Keratinocyte (primary cell): ENCODE measurements around the gene NKD1. TPM values are rescaled to one million over a fixed set of nuclear protein-coding genes. Genes with fewer than 3 reads are reported as not detected.

Source experiments
- DNase-seq: peaks from one replicate; pipeline ENCODE4 v3.0.0-alpha.2; 2011; ENCODE audit warnings: low read depth, missing footprints, low spot score
- FAIRE-seq: peaks from 2 replicates; lab custom pipeline; 2011; peaks lifted over from hg19 to GRCh38; lab: Jason Lieb, UNC
- H2AFZ ChIP-seq: 2 replicates; pipeline ENCODE4 v1.6.0; 2012; ENCODE audit warnings: low read length, control low read depth, inconsistent platforms; ENCODE audit not compliant: control insufficient read depth
- H3K27ac ChIP-seq: 2 replicates; pipeline ENCODE4 v1.5.1; 2011; ENCODE audit warnings: low read length; ENCODE audit not compliant: control insufficient read depth, insufficient read depth
- H3K27me3 ChIP-seq: 3 replicates; pipeline ENCODE4 v1.6.0; 2011; ENCODE audit warnings: low read length; ENCODE audit not compliant: control insufficient read depth, insufficient read depth; ENCODE audit errors: extremely low read depth
- H3K36me3 ChIP-seq, 2 experiments: 2 replicates in 1 of 2; 3 replicates in 1 of 2; pipeline ENCODE4 v1.5.1; 2011; ENCODE audit warnings: low read length in 2 of 2, mild to moderate bottlenecking in 1 of 2; ENCODE audit not compliant: control insufficient read depth in 2 of 2, insufficient read depth in 2 of 2; ENCODE audit errors: extremely low read depth in 1 of 2
- H3K4me1 ChIP-seq: 3 replicates; pipeline ENCODE4 v1.5.1; 2011; ENCODE audit warnings: low read length; ENCODE audit not compliant: control insufficient read depth, insufficient read depth; ENCODE audit errors: extremely low read depth
- H3K4me2 ChIP-seq: 3 replicates; pipeline ENCODE4 v1.6.0; 2011; ENCODE audit warnings: low read depth, low read length; ENCODE audit not compliant: control insufficient read depth, insufficient read depth; ENCODE audit errors: extremely low read depth
- H3K4me3 ChIP-seq, 3 experiments: fragments of 200-600 bp in 1 of 3; sonication (generic) in 1 of 3; 2 replicates in 2 of 3; 3 replicates in 1 of 3; pipeline ENCODE4 v1.5.1; 2011 to 2016; ENCODE audit warnings: low read length in 3 of 3, mild to moderate bottlenecking in 3 of 3, control low read depth in 2 of 3, inconsistent platforms in 1 of 3, low read depth in 1 of 3, mixed read lengths in 1 of 3, mixed run types in 1 of 3, moderate library complexity in 1 of 3; ENCODE audit not compliant: control insufficient read depth in 2 of 3, insufficient read depth in 2 of 3; ENCODE audit errors: extremely low read depth in 1 of 3
- H3K79me2 ChIP-seq: 2 replicates; pipeline ENCODE4 v1.6.0; 2012; ENCODE audit warnings: low read length; ENCODE audit not compliant: control insufficient read depth, insufficient read depth
- H3K9ac ChIP-seq: 3 replicates; pipeline ENCODE4 v1.6.0; 2011; ENCODE audit warnings: low read length; ENCODE audit not compliant: control insufficient read depth, insufficient read depth; ENCODE audit errors: extremely low read depth
- H3K9me1 ChIP-seq: 3 replicates; pipeline ENCODE4 v1.6.0; 2011; ENCODE audit warnings: low read length; ENCODE audit not compliant: control insufficient read depth, insufficient read depth; ENCODE audit errors: extremely low read depth
- H3K9me3 ChIP-seq: 2 replicates; pipeline ENCODE4 v1.5.1; 2012; ENCODE audit warnings: low read depth, low read length; ENCODE audit not compliant: control insufficient read depth
- H4K20me1 ChIP-seq: 3 replicates; pipeline ENCODE4 v1.6.0; 2011; ENCODE audit warnings: low read length; ENCODE audit not compliant: control insufficient read depth, insufficient read depth; ENCODE audit errors: extremely low read depth
- CTCF ChIP-seq, 3 experiments: IDR thresholded peaks in 1 of 3; conservative IDR thresholded peaks in 1 of 3; optimal IDR thresholded peaks in 1 of 3; 2 replicates in 2 of 3; 3 replicates in 1 of 3; pipeline versions ENCODE3 to v1.5.1; 2011; ENCODE audit warnings: low read length in 3 of 3, mild to moderate bottlenecking in 3 of 3, moderate library complexity in 2 of 3, control low read depth in 1 of 3, inconsistent platforms in 1 of 3; ENCODE audit not compliant: insufficient read depth in 2 of 3; ENCODE audit errors: extremely low read depth in 1 of 3
- EZH2 ChIP-seq: IDR thresholded peaks from one replicate; pipeline ENCODE4 v1.6.1; 2012; ENCODE audit warnings: inconsistent platforms, mild to moderate bottlenecking, low read length, moderate library complexity
- dilution Hi-C: fragments of 300-500 bp; cut with MboI; formaldehyde crosslinking; loops from one replicate; pipeline ENCODE4 v1.7.0; 2020; ENCODE audit warnings: low sequenced_read_pairs; ENCODE audit not compliant: extremely low pct_ligation_motif_present
- polyA plus RNA-seq, 5 experiments: library from polyadenylated mRNA; depleted of rRNA in 3 of 5; stranded (reverse) in 3 of 5; stranded (forward) in 1 of 5; unstranded in 1 of 5; fragments of >200 nt; gene quantifications; 1 replicate in 1 of 5; 2 replicates in 3 of 5; 3 replicates in 1 of 5; pipeline versions ENCODE4 v1.2.1 to v1.2.3, GENCODE V29; 2011 to 2012; ENCODE audit warnings: missing spikeins in 2 of 5, low read depth in 1 of 5, low replicate concordance in 1 of 5

The NKD1 gene
- polyA plus RNA-seq, 1 donor (not counting 4 experiments of a cell fraction or from before 2014, with no cell fraction given): 0.62 TPM

- no peak overlapping the region for H3K4me3 ChIP-seq
- H3K9me3 ChIP-seq: no peaks in the 10 kb centered on the region
- H2AFZ ChIP-seq: no peak overlapping the region
- DNase-seq (no peak), FAIRE-seq (no peak)
- no peak overlapping the region for H3K27ac ChIP-seq
- H3K36me3 ChIP-seq: no peaks in the 10 kb centered on the region
- H3K79me2 ChIP-seq: no peaks in the 10 kb centered on the region
- peaks cover 12% of the 10 kb centered on the region for H3K4me1 ChIP-seq
- no peak overlapping the region for H3K4me2 ChIP-seq
- H3K9ac ChIP-seq: no peak overlapping the region
- no peaks in the 10 kb centered on the region for H4K20me1 ChIP-seq
- no peaks in the 10 kb centered on the region for H3K9me1 ChIP-seq
- H3K27me3 ChIP-seq: no peaks in the 10 kb centered on the region
- dilution Hi-C loops: no loop called here
- TF ChIP-seq CTCF (optimal IDR thresholded peaks at IDR 0.05 in 1 of 3, IDR thresholded peaks at IDR 0.05 in 1 of 3, conservative IDR thresholded peaks at IDR 0.05 in 1 of 3; ENCODE audit: extremely low read depth in 1 of 3, insufficient read depth in 2 of 3, low read length in 3 of 3): no peak
- TF ChIP-seq EZH2: no peak
These were observed 49.5 kb downstream of the NKD1 start for GRCh38 chr16:50597563-50598255.

- H3K36me3 ChIP-seq: no peaks in the 10 kb centered on the region
- no peak overlapping the region for H3K9ac ChIP-seq
- no peak overlapping the region for H3K27ac ChIP-seq
- DNase-seq (no peak), FAIRE-seq (no peak)
- H3K79me2 ChIP-seq: no peaks in the 10 kb centered on the region
- H3K4me3 ChIP-seq: no peak overlapping the region
- dilution Hi-C loops: no loop called here
- peaks cover 14% of the 10 kb centered on the region for H3K4me1 ChIP-seq
- H3K4me2 ChIP-seq: no peak overlapping the region
- no peak overlapping the region for H2AFZ ChIP-seq
- H4K20me1 ChIP-seq: no peaks in the 10 kb centered on the region
- no peaks in the 10 kb centered on the region for H3K9me3 ChIP-seq
- no peaks in the 10 kb centered on the region for H3K9me1 ChIP-seq
- TF ChIP-seq EZH2 (no peak), CTCF (optimal IDR thresholded peaks at IDR 0.05 in 1 of 3, IDR thresholded peaks at IDR 0.05 in 1 of 3, conservative IDR thresholded peaks at IDR 0.05 in 1 of 3; ENCODE audit: extremely low read depth in 1 of 3, insufficient read depth in 2 of 3, low read length in 3 of 3) (no peak)
- H3K27me3 ChIP-seq: no peaks in the 10 kb centered on the region
These were observed 50.2 kb downstream of the NKD1 start for GRCh38 chr16:50598256-50598894.
